Gastroesophageal sphincter (tissue), 4 donors: Measurements from ENCODE around the gene TRIO. TPM values are rescaled to one million over a fixed set of nuclear protein-coding genes. Genes with fewer than 3 reads are reported as not detected.
A peak's percentile ranks its signal among the peaks of the same experiment; 100 is the strongest.

Source experiments
- ATAC-seq: fragments of 150-250 bp; one replicate; pipeline ENCODE4 v1.9.1; 2016; ENCODE audit warnings: mild to moderate bottlenecking, moderate library complexity
- H3K27ac ChIP-seq, 4 donors: fragments of 200-600 bp; sonication (generic) in 3 of 4; 1 replicate in 3 of 4; 2 replicates in 1 of 4; pipeline ENCODE4 v1.5.1; 2016 to 2019
- H3K27me3 ChIP-seq: fragments of 200-600 bp; sonication (generic); one replicate; pipeline ENCODE4 v1.5.1; 2019
- H3K36me3 ChIP-seq, 2 donors: fragments of 200-600 bp; sonication (generic); one replicate each; pipeline ENCODE4 v1.5.1; 2019; ENCODE audit warnings: control low read depth in 1 of 2
- H3K4me1 ChIP-seq, 3 donors: fragments of 200-600 bp; sonication (generic); 1 replicate in 2 of 3; 2 replicates in 1 of 3; pipeline ENCODE4 v1.5.1; 2016 to 2019; ENCODE audit warnings: control low read depth in 2 of 3
- H3K4me3 ChIP-seq, 2 donors: fragments of 200-600 bp; sonication (generic); one replicate each; pipeline ENCODE4 v1.5.1; 2019; ENCODE audit warnings: mild to moderate bottlenecking in 1 of 2, moderate library complexity in 1 of 2
- H3K9me3 ChIP-seq, 3 donors: fragments of 200-600 bp; sonication (generic); one replicate each; pipeline ENCODE4 v1.5.1; 2017 to 2019; ENCODE audit warnings: control low read depth in 2 of 3
- CTCF ChIP-seq, 4 experiments: fragments of 200-600 bp in 2 of 4; fragments of 450-650 bp in 2 of 4; sonication (generic) in 1 of 4; IDR thresholded peaks; one replicate each; pipeline ENCODE4 v1.5.1; 2017 to 2019; ENCODE audit warnings: antibody characterized with exemption in 4 of 4, mild to moderate bottlenecking in 2 of 4, moderate library complexity in 2 of 4
- EP300 ChIP-seq: sonication (generic); formaldehyde crosslinking; IDR thresholded peaks from one replicate; pipeline ENCODE4 v1.6.1; 2017; ENCODE audit warnings: antibody characterized with exemption, mild to moderate bottlenecking
- POLR2A ChIP-seq, 2 donors: fragments of 450-650 bp; IDR thresholded peaks; one replicate each; pipeline ENCODE4 v1.6.1; 2017; ENCODE audit warnings: antibody characterized with exemption in 2 of 2, mild to moderate bottlenecking in 2 of 2, moderate library complexity in 1 of 2
- POLR2AphosphoS5 ChIP-seq: sonication (generic); formaldehyde crosslinking; IDR thresholded peaks from one replicate; pipeline ENCODE4 v1.6.1; 2017; ENCODE audit warnings: antibody characterized with exemption
- WGBS, 2 donors: methylation state at CpG; one replicate each; pipeline ENCODE4 v1.1.5; 2018; ENCODE audit warnings: low coverage in 1 of 2; 5-methylcytosine and 5-hydroxymethylcytosine counted together
- total RNA-seq, 4 donors: library from RNA; depleted of rRNA; stranded (reverse); fragments of >200 nt; gene quantifications; one replicate each; pipeline ENCODE4 v1.1.0, GENCODE V29; 2016

Gene TRIO
- total RNA-seq, 4 donors from 2014 or later = 69.2 to 257 (median 172) TPM

DNA sequence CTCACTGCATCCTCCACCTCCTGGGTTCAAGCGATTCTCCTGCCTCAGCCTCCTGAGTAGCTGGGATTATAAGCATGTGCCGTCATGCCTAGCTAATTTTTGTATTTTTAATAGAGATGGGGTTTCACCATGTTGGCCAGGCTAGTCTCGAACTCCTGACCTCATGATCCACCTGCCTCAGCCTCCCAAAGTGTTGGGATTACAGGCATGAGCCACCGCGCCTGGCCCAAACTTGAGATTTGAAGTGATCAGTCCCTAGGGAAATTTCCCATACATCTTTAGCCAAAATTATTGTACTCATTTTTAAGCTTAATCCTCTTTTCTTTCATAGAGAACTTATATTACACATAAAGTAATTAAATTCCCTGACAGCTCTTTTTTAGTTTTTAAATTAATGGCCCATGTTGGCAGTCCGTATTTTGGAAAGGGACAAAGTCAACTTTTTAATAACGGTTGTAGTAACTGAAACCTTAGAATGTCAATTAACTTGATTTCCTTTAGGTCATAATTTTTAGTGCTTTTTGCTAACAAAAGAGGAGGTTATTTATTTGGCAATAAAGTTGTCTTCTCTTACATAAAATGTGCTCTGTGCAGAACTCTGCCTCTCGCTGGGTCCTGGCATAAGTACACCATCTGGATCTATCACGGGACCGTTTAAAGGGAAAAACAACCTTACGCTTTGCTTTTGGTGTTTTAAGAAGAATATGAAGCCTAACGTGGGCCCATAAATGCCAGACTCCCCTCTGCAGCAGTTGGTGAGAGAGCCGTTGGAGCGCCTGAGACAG, 296.1 kb downstream of the TRIO start:
- H3K27ac ChIP-seq = peak overlapping the region in 3 of 4 donors; percentile 40 to 85 (median 79)
- no peak overlapping the region for H3K4me3 ChIP-seq
- no peak for TF ChIP-seq EP300
- TF ChIP-seq POLR2AphosphoS5 = no peak
- TF ChIP-seq POLR2A (IDR thresholded peaks at IDR 0.05) = no peak
- TF ChIP-seq CTCF (IDR thresholded peaks at IDR 0.05) = no peak
- WGBS, 2 donors = 53 to 73% methylated on average over 12 to 13 of the region's 14 CpGs
- peaks cover 0 to 32% of the 10 kb centered on the region in 2 donors for H3K36me3 ChIP-seq
- ATAC-seq = no peak
- no peaks in the 10 kb centered on the region for H3K9me3 ChIP-seq
- no peaks in the 10 kb centered on the region for H3K27me3 ChIP-seq
- peaks cover 0 to 50% (median 5%) of the 10 kb centered on the region in 3 donors for H3K4me1 ChIP-seq

- Histone ChIP-seq H3K4me3 (peak overlapping the region; percentile 4 to 58), H3K36me3 (peaks cover 0 to 26% of the 10 kb centered on the region in 2 donors), H3K9me3 (no peaks in the 10 kb centered on the region), H3K27me3 (no peaks in the 10 kb centered on the region), H3K27ac (peak overlapping the region; percentile 8 to 90 (median 82)), H3K4me1 (peaks cover 5 to 59% (median 5%) of the 10 kb centered on the region in 3 donors)
- peak; percentile 17 for ATAC-seq
- 15 to 31% methylated on average over 9 to 10 of the region's 10 CpGs for WGBS, 2 donors
- TF ChIP-seq CTCF (IDR thresholded peaks at IDR 0.05) (no peak), POLR2AphosphoS5 (no peak), POLR2A (IDR thresholded peaks at IDR 0.05) (no peak), EP300 (no peak)
Observed at GRCh38 chr5:14440223-14440581, 297.1 kb downstream of the TRIO start.

- H3K4me3 ChIP-seq = peak overlapping the region; percentile 18 to 58
- H3K9me3 ChIP-seq = no peaks in the 10 kb centered on the region
- H3K27ac ChIP-seq = peak overlapping the region; percentile 8 to 90 (median 82)
- ATAC-seq = peak; percentile 88
- WGBS, 2 donors = 22 to 27% methylated on average over 3 of the region's 40 CpGs
- TF ChIP-seq POLR2AphosphoS5 (peak; percentile 57), POLR2A (IDR thresholded peaks at IDR 0.05) (peak; percentile 36 to 38), EP300 (no peak), CTCF (IDR thresholded peaks at IDR 0.05) (no peak)
- H3K27me3 ChIP-seq = no peaks in the 10 kb centered on the region
- peaks cover 5 to 65% (median 10%) of the 10 kb centered on the region in 3 donors for H3K4me1 ChIP-seq
- H3K36me3 ChIP-seq = peaks cover 0 to 21% of the 10 kb centered on the region in 2 donors
Observed at GRCh38 chr5:14440582-14441431, 297.7 kb downstream of the TRIO start.

- H3K4me1 ChIP-seq = peaks cover 5 to 73% (median 10%) of the 10 kb centered on the region in 3 donors
- H3K36me3 ChIP-seq = peaks cover 0 to 14% of the 10 kb centered on the region in 2 donors
- TF ChIP-seq EP300 (no peak), POLR2A (IDR thresholded peaks at IDR 0.05) (no peak), POLR2AphosphoS5 (no peak), CTCF (IDR thresholded peaks at IDR 0.05) (no peak)
- H3K27me3 ChIP-seq = no peaks in the 10 kb centered on the region
- H3K27ac ChIP-seq = peak overlapping the region in 3 of 4 donors; percentile 79 to 90 (median 85)
- H3K9me3 ChIP-seq = no peaks in the 10 kb centered on the region
- peak overlapping the region; percentile 18 to 58 for H3K4me3 ChIP-seq
- no peak for ATAC-seq
- 28 to 56% methylated on average over 3 to 4 of the region's 4 CpGs for WGBS, 2 donors
Observed at GRCh38 chr5:14441641-14442040, 298.5 kb downstream of the TRIO start.
